NB4 (cell line): Measurements from ENCODE around the gene PAK1.

ENCODE experiments used
- DNase-seq: peaks from one replicate; pipeline ENCODE4 v3.0.0; 2010; ENCODE audit warnings: low read depth
- H3K4me3 ChIP-seq: one replicate; pipeline ENCODE4 v1.5.1; 2011; ENCODE audit warnings: mild to moderate bottlenecking, low read depth, low read length, moderate library complexity
- CTCF ChIP-seq: IDR thresholded peaks from one replicate; pipeline ENCODE4 v1.5.1; 2012; ENCODE audit warnings: low read depth, low read length
- MAX ChIP-seq: IDR thresholded peaks from 2 replicates; pipeline ENCODE4 v1.6.1; 2011; ENCODE audit warnings: low read depth, low read length
- MYC ChIP-seq: IDR thresholded peaks from 2 replicates; pipeline ENCODE4 v1.6.1; 2011; ENCODE audit warnings: low read depth, low read length
- POLR2A ChIP-seq: IDR thresholded peaks from 2 replicates; pipeline ENCODE4 v1.6.1; 2011; ENCODE audit warnings: mild to moderate bottlenecking; ENCODE audit not compliant: insufficient read length; ENCODE audit errors: extremely low read depth

The PAK1 gene

GRCh38 chr11:77425346-77425745 lies 48.5 kb downstream of the PAK1 start:
- DNase-seq, result no peak
- H3K4me3 ChIP-seq, result no peak overlapping the region
- no peak for TF ChIP-seq MYC
- TF ChIP-seq MAX, result no peak
- TF ChIP-seq CTCF, result no peak
- TF ChIP-seq POLR2A, result no peak

GRCh38 chr11:77424644-77425043 lies 49.2 kb downstream of the PAK1 start:
- H3K4me3 ChIP-seq, result no peak overlapping the region
- no peak for DNase-seq
- no peak for TF ChIP-seq MAX
- no peak for TF ChIP-seq POLR2A
- TF ChIP-seq MYC, result no peak
- no peak for TF ChIP-seq CTCF

GRCh38 chr11:77423624-77424023 lies 50.3 kb downstream of the PAK1 start:
- DNase-seq, result no peak
- no peak overlapping the region for H3K4me3 ChIP-seq
- no peak for TF ChIP-seq MAX
- no peak for TF ChIP-seq CTCF
- TF ChIP-seq MYC, result no peak
- no peak for TF ChIP-seq POLR2A

GRCh38 chr11:77422687-77423086 lies 51.2 kb downstream of the PAK1 start:
- no peak for DNase-seq
- TF ChIP-seq MAX (no peak), POLR2A (no peak), CTCF (no peak), MYC (no peak)
- no peak overlapping the region for H3K4me3 ChIP-seq

- no peak for DNase-seq
- TF ChIP-seq CTCF, result no peak
- no peak for TF ChIP-seq POLR2A
- no peak for TF ChIP-seq MAX
- no peak for TF ChIP-seq MYC
- no peak overlapping the region for H3K4me3 ChIP-seq
Measured at GRCh38 chr11:77421041-77421723, 52.7 kb downstream of the PAK1 start.

GRCh38 chr11:77418971-77419597 lies 54.8 kb downstream of the PAK1 start:
- no peak overlapping the region for H3K4me3 ChIP-seq
- TF ChIP-seq POLR2A (no peak), CTCF (no peak), MAX (no peak)
- DNase-seq, result no peak
